Measurements from ENCODE around the gene KLHL29. TPM values are rescaled to one million over a fixed set of nuclear protein-coding genes. Genes with fewer than 3 reads are reported as not detected.
A peak's percentile ranks its signal among the peaks of the same experiment; 100 is the strongest.

The KLHL29 gene
- total and polyA plus RNA-seq, 2 of the 13 experiments (the other 11 are each of a cell fraction or from before 2014, with no cell fraction given), result 0.01 TPM; not detected in 1

DNA sequence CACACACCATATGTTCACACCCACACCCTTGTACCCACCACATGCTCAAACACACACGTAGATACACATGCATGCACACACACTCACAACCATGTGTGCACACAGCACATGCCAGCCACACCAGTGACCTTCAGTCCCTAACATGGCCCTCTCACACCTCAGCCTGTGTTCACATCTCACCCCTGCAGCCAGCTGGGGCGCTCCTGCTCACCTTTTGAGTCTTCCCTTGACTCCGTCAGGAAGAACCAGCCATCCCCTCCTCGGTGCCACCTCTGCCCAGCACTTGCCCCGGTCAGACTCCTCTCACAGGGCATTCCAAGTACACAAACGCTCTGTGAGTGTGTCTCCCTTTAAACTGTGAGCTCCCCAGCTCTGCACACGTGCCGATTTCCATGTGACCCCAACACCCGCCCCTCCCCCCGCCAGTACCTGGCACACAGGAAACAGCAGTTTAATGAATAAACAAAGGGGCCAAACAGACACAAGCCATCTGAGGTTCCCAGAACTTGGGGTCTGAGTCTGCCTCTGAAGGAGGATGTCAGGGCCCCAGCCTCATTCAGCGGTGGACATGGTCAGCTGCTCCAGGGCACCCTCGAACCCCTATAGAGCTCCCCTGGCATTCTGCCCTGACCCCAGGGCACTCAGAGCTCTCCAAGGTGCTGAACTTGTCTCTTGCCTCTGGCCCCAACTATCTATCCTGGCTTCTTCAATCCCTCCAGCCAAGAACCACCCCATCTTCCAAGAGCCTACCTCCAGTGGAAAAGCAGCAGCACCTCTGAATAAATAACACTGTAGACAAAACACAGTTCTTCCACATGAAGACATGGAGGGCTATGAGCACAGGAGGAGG lies 289.1 kb downstream of the KLHL29 start (continued):
- no peak for TF ChIP-seq ESRRA (CRISPR knock-in tag; IDR thresholded peaks at IDR 0.05; ENCODE audit: low read depth)
- peak; percentile 72; the same call in 1 of the 2 replicates for TF ChIP-seq ZNF335 (CRISPR knock-in tag; IDR thresholded peaks at IDR 0.05)
- TF ChIP-seq, protein P1, sequence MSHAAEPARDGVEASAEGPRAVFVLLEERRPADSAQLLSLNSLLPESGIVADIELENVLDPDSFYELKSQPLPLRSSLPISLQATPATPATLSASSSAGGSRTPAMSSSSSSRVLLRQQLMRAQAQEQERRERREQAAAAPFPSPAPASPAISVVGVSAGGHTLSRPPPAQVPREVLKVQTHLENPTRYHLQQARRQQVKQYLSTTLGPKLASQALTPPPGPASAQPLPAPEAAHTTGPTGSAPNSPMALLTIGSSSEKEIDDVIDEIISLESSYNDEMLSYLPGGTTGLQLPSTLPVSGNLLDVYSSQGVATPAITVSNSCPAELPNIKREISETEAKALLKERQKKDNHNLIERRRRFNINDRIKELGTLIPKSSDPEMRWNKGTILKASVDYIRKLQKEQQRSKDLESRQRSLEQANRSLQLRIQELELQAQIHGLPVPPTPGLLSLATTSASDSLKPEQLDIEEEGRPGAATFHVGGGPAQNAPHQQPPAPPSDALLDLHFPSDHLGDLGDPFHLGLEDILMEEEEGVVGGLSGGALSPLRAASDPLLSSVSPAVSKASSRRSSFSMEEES (CRISPR knock-in tag; IDR thresholded peaks at IDR 0.05), result peak; percentile 55; the same call in 1 of the 2 replicates
- TF ChIP-seq AFF4 (CRISPR knock-in tag; IDR thresholded peaks at IDR 0.05), result no peak
- TF ChIP-seq HOXA9 (CRISPR knock-in tag; IDR thresholded peaks at IDR 0.05; ENCODE audit: borderline replicate concordance), result no peak
- TF ChIP-seq, protein P2, sequence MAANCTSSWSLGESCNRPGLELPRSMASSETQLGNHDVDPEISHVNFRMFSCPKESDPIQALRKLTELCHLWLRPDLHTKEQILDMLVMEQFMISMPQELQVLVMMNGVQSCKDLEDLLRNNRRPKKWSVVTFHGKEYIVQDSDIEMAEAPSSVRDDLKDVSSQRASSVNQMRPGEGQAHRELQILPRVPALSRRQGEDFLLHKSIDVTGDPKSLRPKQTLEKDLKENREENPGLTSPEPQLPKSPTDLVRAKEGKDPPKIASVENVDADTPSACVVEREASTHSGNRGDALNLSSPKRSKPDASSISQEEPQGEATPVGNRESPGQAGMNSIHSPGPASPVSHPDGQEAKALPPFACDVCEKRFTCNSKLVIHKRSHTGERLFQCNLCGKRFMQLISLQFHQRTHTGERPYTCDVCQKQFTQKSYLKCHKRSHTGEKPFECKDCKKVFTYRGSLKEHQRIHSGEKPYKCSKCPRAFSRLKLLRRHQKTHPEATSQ (CRISPR knock-in tag; IDR thresholded peaks at IDR 0.05; ENCODE audit: borderline replicate concordance), result no peak
- no peak for TF ChIP-seq GLMP (CRISPR knock-in tag; IDR thresholded peaks at IDR 0.05; ENCODE audit: borderline replicate concordance)
- no peak for TF ChIP-seq SRSF4 (IDR thresholded peaks at IDR 0.05; ENCODE audit: low read depth, low read length, poor library complexity, severe bottlenecking)
- TF ChIP-seq CBX2 (IDR thresholded peaks at IDR 0.05; ENCODE audit: low read depth, low read length), result no peak
- no peak for TF ChIP-seq CBX2 (CRISPR knock-in tag; IDR thresholded peaks at IDR 0.05; ENCODE audit: low read depth)
- peak; percentile 43; the same call in 1 of the 2 replicates for TF ChIP-seq ZNF12 (CRISPR knock-in tag; IDR thresholded peaks at IDR 0.05)
- no peak for TF ChIP-seq MIXL1 (CRISPR knock-in tag; IDR thresholded peaks at IDR 0.05)
- no peak for TF ChIP-seq ATRX (CRISPR knock-in tag; IDR thresholded peaks at IDR 0.05; ENCODE audit: borderline replicate concordance)
- no peak for TF ChIP-seq POLR2AphosphoS5 (IDR thresholded peaks at IDR 0.05; ENCODE audit: low read depth, low read length)
- no peak for TF ChIP-seq ZNF589 (CRISPR knock-in tag; conservative IDR thresholded peaks at IDR 0.05)
- no peak for TF ChIP-seq ZBTB42 (CRISPR knock-in tag; IDR thresholded peaks at IDR 0.05)
- TF ChIP-seq ZNF563 (CRISPR knock-in tag; IDR thresholded peaks at IDR 0.05), result peak; percentile 50; the same call in 1 of the 2 replicates
- TF ChIP-seq ATF7 (IDR thresholded peaks at IDR 0.05), result no peak
- TF ChIP-seq ATF7 (CRISPR knock-in tag; IDR thresholded peaks at IDR 0.05), result 0 out of 2 replicates have a peak, but pooled peaks have one; percentile 50
- TF ChIP-seq ZNF720 (CRISPR knock-in tag; IDR thresholded peaks at IDR 0.05), result no peak
- TF ChIP-seq PHF21A (CRISPR knock-in tag; IDR thresholded peaks at IDR 0.05), result no peak
- TF ChIP-seq FOXA3 (CRISPR knock-in tag; IDR thresholded peaks at IDR 0.05), result no peak

Data from HepG2 (cell line).